DMS79 (cell line): ENCODE results near the gene GLT8D2.
"Not testable (repeated sequence)": the region's sequence is repeated elsewhere in the genome, so short reads cannot be mapped to it uniquely, and the experiment has no call there.

Experiments
- DNase-seq: peaks from one replicate; lab custom pipeline; 2025; lab: John Stamatoyannopoulos, UW

GLT8D2 gene

DNA sequence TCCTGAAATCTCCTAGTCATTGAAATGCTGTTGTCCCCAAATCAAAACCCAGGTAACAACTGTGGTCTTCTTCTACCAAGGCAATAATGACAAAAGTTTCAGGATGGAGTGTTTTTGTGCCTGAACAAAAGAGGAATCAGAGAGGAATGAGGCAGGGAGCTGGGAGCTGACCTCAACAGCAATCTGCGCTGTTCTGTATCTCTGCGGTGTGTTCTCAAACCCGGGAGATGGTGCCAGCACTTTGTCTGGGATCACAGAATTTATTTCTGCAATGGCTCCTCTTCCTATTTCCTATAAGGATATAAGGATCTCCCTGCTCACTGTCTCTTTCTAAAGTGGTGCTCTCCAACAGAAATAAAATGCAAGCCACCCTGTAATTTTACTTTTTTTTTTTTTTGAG is 449 bp upstream of the GLT8D2 start:
- DNase-seq, result no peak

DNA sequence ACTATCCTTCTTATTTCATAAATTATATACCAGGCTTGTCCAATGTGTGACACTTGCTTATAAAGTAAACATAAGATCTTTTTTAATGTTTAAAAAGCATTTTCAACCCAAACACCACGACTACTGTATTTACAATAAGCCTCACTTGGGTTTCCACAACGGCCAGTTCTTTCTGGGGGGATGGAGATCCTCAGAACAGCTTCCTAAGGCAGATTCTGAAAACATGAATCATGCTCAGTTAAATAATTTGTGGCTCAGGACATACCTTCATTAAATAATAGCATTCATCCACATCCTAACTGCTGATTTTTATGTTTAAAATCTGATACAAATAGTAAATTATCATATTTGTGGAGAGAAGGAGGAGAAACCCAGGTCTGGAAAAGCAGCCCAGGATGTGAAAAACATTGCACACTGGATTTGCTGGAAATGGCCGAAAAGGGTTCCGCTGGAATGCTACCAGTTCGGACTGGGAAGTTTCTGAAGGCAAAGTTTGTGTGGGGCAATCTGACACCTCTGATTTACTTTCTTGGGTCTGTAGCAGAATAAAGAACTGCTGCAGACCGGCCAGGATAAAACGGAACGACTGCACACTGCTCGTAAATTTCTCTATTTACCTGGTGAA is 597 bp downstream of the GLT8D2 start:
- no peak for DNase-seq

DNA sequence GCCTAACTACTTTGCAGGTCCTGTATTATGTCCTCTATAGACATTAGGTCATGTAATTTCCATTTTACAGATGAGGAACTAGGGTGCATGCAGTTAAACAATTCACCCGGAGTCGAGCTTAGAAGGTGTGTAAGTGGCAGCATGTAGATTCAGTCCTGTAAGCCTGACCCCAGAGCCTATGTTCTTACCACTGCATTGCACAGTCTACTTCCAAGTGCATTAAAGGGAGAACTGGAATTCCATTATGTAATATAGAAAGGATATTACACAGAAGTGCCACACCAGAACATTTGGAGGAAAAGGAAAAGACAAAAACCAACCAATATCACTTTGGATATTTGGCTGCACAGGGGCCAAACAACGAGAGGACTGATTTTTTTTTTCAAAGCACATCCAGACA is 1.2 kb downstream of the GLT8D2 start:
- no peak for DNase-seq

DNA sequence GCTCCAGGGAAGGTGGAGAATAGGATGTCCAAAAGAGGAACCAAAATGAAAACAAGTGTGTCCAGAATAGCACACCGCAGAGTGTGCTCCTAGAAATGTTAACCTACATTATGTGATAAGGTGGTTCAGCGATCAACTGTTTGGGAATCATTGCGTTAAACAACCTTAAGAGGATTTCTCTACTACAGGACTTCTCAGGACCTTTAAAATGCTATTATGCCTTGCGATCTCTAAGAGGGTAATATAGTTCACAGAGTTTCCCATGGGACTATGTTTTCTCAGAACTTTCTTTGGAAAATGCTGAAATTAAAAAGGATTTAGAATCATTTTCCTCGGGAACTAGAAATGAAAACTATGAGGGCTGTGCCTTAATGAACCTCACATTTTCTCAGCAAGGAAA is 1.8 kb downstream of the GLT8D2 start:
- no peak for DNase-seq

DNA sequence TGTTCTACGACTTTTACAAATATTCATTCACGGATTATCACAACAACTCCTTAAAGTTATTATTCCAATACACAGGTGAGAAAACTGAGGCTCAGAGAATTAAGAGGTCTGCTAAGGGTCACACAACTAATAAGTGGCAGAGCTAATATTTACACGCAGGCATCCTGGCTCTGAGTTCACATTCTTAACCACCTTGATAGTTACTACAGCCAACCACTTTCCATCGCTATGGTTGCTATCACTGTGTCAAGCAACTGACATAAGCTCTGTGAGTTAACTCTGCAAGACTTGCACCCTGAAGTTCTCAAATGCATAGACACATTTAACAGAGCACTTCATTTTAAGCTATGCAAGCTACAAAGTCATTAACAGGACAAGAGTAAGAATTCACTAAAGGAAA is 3.7 kb downstream of the GLT8D2 start:
- no peak for DNase-seq

DNA sequence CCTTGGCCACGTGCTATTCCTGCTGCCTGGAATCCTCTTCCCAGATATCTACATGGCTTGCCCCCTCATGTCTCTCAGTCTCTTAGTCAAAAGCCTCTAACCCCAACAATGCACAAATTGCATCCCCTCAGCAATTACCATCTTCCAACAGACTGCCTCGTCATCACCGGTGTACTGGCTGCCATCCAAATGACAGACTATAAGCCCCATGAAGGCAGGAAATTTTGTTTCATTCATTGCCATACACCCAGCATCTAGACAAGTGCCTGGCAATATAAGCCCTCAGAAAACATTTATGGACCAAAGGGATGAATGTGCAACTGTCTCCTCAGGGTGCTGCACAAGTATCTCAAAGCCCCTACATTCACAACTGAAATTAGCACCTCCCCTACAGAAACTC is 5.8 kb downstream of the GLT8D2 start:
- DNase-seq, result no peak

DNA sequence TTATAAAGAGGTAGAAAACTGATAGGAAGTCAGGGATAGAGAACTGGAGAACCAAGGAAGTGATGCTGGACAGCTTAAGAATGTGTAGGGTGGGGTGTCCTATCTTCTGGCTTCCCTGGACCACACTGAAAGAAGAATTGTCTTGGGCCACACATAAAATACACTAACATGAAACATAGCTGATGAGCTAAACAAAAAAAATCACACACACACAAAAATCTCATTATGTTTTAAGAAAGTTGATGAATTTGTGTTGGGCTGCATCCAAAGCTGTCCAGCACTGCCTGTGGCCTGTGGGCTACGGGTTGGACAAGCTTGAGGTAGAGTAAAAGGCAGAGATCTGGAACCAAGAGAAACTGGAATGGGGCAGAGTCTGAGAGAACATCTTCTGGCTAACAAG is 7.4 kb downstream of the GLT8D2 start:
- no peak for DNase-seq

DNA sequence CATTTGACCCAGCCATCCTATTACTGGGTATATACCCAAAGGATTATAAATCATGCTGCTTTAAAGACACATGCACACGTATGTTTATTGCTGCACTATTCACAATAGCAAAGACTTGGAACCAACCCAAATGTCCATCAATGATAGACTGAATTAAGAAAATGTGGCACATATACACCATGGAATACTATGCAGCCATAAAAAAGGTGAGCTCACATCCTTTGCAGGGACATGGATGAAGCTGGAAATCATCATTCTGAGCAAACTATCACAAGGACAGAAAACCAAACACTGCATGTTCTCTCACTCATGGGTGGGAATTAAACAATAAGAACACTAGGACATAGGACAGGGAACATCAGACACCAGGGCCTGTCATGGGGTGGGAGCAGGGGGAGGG is 10.2 kb downstream of the GLT8D2 start:
- not testable (repeated sequence) for DNase-seq

DNA sequence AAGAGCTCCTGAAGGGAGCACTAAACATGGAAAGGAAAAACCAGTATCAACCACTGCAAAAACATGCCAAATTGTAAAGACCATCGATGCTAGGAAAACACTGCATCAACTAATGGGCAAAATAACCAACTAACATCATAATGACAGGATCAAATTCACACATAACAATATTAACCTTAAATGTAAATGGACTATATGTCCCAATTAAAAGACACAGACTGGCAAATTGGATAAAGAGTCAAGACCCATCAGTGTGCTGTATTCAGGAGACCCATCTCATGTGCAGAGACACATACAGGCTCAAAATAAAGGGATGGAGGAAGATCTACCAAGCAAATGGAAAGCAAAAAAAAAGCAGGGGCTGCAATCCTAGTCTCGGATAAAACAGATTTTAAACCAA is 13.8 kb downstream of the GLT8D2 start:
- DNase-seq, result not testable (repeated sequence)

DNA sequence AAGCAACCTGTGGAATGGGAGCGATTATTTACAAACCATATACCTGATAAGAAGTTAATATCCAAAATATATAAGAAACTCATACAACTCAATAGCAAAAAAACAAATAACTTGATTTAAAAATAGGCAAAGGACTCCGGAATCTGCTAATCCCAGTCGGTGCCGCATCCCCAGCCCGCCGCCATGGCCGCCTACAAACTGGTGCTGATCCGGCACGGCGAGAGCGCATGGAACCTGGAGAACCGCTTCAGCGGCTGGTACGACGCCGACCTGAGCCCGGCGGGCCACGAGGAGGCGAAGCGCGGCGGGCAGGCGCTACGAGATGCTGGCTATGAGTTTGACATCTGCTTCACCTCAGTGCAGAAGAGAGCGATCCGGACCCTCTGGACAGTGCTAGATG is 19.4 kb downstream of the GLT8D2 start:
- not testable (repeated sequence) for DNase-seq

DNA sequence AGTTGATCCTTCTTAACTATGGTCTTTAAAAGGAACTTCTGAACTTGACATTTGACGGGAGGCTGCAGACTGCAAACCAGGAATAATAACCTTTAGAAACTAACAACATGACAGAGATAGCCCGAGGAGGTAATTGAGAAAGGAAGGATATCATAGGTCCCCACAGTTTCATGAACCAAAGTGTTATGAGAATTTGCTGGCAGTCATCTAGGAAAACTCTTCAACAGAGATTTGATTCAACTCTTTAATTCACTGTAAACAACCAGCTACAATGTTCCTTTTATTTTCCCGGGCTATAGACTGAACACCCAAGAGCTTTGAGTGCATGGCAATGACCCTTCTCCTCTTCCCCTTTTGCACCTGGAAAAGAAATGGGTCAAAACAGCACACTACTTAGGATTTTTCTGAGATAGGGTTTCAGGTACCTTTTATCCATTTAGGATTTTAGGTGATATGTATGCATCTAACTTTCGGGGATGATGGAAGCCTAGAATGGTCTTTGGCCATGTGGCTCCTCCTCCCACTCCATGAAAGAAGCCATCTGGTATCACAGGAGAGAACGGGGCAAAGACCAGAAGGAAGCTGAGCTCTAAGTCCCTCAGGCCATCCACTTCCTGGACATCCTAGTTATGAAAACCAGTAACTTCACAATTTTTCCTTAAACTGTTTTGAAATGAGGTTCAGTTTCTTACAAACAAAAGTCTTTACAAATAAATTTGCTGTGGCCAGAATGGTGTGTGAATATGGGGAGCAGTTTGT is 23.0 kb downstream of the GLT8D2 start:
- no peak for DNase-seq

DNA sequence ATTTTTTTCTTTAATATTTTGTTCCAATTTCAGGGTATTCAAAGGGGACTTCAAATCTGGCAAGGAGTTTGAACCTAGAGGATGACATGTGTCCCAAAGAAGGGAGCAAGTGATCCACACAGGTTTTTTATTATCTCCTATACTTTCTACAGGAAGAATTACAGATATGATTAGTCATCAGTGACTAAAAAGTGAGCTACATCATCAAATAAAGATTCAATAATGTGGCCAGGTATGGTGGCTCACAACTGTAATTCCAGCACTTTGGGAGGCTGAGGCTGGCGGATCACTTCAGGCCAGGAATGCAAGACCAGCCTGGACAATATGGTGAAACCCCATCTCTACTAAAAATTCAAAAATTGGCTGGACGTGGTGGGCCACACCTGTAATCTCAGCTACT is 24.2 kb downstream of the GLT8D2 start:
- DNase-seq, result no peak

DNA sequence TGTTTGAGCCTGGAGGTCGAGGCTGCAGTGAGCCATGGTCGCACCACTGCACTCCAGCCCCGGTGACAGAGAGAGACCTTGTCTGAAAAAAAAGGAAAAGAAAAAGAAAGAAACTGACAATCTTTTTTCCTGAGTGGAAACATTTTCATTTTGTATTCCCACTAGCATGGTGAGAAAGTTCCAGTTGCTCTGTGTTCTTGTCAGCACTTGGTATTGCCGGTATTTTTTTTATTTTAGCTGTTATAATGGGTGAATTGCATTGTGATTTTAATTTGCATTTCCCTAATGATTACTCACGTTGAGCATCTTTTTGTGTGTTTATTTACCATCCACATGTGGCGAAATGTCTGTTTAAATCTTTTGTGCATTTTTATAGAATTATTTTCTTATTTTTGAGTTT is 25.6 kb downstream of the GLT8D2 start:
- DNase-seq, result no peak

DNA sequence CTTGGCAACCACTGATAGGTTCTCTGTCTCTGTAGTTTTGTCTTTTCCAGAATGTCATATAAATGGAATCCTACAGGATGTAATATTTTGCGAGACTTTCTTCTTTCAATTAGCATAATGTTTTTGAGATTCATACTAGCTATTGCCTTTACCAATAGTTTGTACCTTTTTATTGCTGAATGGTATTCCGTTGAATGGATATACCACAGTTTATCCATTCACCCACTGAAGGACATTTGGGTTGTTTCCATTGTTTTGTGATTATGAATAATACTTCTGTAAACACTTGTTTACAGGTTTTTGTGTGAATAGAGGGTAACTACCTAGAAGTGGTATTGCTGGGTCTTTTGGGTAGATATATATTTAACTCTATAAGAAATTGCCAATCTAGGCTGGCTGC is 26.3 kb downstream of the GLT8D2 start:
- no peak for DNase-seq

DNA sequence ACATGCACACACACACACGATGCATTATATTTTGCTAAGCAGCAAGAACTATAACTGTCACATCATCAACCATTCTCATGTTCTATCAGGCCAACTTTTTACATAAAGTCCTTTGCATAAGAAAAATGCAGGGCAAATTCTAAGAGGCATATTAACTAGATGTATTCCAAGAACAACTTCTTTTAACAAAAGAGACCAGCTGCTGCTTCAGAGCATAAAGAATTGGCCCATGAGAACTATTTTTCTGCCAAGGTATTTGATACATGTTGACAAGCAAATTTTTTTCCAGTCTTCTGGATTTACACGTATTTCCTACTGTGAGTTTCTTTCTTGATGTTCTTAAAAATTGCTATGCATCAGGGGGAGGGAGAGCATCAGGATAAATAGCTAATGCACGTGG is 27.2 kb downstream of the GLT8D2 start:
- no peak for DNase-seq

DNA sequence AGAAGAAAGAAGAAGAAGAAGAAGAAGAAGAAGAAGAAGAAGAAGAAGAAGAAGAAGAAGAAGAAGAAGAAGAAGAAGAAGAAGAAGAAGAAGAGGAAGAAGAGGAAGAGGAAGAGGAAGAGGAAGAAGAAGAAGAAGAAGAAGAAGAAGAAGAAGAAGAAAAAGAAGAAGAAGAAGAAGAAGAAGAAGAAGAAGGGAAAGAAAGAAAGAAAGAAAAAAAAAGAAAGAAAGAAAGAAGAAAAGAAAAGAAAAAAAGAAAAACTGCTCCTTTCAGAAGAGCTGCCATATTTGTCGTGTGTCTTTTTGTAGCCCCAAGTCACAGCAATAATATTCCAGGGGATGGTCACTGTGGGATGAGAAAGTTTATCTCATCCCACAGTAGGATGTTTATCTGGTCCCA is 28.1 kb downstream of the GLT8D2 start:
- DNase-seq, result not testable (repeated sequence)

DNA sequence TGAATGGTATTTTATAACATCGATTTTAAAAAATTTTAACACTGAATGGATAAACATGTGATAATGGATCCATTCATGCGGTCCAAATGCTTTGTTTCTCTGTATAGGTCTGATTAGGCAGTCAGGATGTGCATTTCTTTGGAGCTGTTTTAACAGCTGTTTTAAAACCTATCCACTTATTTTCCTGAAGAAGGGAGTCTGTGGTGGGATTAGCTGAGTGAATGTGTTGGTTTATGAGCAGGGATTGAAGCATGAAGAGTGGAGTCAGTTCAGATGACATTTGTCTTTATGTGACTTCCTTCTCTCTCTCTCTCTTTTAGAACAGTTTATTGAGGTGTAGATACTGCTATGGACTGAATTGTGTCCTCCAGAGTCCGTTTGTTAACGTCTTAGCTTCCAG is 37.7 kb downstream of the GLT8D2 start:
- no peak for DNase-seq

DNA sequence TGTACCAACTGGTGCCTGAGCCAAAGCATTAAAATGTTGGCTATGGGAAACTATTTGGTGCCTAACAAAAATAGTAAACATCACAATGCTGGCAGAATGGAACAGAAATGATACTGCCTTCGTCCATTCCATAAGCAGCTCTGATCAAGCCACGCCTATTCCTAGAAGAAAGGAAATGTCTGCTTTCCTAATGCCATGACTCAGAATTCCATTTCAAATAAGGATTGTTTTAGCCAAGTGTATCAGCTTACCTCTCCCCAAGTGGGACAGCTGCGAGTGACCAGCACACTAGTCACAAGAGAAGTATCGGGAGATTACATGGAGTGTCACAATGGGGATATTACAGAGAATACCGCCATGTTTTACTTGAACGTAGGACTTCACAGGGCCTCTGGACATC is 38.7 kb downstream of the GLT8D2 start:
- no peak for DNase-seq

DNA sequence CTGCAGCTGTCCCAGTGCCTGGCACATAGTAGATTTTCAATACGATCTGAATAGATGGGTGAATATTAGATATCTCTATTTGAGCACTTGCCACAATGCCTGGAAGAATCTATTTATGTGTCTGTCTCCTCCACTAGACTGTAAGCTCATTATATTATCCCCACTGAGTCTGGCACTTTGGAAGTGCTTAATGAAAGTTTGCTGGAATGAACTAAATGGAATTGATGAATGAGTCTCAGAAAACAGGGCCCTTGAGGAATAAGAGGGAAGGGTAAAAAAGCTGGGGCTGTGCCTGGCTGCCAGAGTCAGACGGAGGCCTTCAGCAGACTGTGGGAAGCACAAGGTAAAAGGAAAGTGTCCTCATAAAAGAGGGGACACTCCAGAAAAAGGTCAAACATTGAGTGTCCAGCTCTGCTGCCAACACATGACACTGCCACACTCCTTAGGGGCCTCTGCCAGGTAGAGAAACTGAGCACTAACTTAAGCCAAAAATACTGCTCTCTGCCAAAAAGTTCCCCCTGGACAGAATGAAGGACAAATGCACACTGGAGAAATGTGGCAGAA is 39.3 kb downstream of the GLT8D2 start:
- DNase-seq, result no peak

DNA sequence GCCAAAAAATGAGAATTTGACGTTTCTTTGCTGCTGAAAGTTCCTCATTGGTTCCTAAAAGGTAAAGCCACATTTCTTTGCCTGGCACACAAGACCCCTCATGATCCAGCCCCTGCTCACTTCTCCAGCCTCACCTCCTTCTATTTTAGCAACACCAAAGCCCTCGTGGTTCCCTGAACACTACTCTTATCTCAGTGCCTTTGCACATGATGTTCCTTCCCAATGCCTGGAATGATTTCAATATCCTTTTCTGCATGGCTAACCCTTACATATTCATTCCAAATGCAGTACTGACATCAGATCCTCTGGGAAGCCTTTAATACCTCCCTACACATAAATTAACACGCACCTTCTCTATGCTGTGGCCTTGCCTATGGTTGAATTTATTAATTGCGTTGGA is 39.9 kb downstream of the GLT8D2 start:
- no peak for DNase-seq

DNA sequence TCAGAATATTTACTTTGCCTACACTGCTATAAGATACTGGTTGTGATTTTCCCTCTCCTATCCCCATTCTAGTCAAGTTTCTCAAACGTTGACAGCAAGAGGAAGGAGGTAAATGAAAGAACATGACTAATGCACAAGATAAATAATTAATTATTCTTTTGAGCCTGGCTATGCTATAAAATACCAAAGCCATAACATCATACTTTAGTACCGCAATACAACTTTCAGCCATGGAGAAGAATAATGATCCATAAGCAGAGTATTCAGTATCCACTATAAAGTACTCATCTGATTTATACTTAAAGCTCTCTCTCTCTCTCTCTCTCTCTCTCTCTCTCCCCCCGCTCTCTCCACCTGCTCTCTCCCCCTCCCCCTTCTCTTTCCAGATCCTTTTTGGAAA is 43.1 kb downstream of the GLT8D2 start:
- DNase-seq, result no peak

DNA sequence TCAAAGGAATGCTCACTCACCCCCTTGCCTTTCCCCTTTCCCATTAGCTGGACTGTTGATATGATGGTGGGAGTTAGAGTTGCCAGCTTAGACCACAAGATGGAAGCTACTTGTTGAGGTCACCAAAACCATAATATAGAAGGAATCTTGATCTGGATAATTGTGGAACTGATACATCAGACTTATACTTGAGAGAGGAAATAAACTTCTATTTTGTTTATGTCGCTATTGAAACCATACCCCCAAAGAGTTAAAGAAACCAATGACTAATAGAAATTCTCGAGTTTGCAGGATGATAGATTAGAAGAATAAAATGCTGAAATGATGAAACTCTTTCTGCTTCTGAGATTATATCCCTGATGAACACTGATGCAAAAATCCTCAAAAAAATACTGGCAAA is 46.4 kb downstream of the GLT8D2 start:
- no peak for DNase-seq

DNA sequence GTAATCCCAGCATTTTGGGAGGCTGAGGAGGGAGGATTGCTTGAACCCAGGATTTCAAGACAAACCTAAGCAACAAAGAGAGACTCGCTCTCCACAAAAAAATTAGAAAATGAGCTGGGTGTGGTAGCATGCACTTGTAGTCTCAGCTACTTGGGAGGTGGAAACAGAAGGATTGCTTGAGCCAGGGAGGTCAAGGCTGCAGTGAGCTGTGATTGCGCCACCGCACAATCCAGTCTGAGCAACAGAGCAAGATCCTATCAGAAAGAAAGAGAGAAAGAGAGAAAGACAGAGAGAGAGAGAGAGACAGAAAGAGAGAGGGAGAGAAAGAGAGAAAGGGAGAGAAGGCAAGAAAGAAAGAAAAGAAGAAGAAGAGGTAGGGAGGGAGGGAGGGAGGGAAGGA is 47.3 kb downstream of the GLT8D2 start:
- DNase-seq, result no peak
